Ovary (tissue), 3 donors: ENCODE results near the gene SORL1.

Experiments used
- CTCF ChIP-seq, 3 donors: fragments of 450-650 bp in 2 of 3; fragments of 200-600 bp in 1 of 3; IDR thresholded peaks; one replicate each; pipeline versions ENCODE4 v1.5.1 to v1.8.0; 2016 to 2022; ENCODE audit warnings: antibody characterized with exemption in 3 of 3, mild to moderate bottlenecking in 1 of 3
- POLR2A ChIP-seq: fragments of 450-650 bp; IDR thresholded peaks from one replicate; pipeline ENCODE4 v1.6.1; 2017; ENCODE audit warnings: antibody characterized with exemption, mild to moderate bottlenecking, moderate library complexity
- donor health status: DM: no; HTN: no; CAD: no.

GRCh38 chr11:121530257-121530656 lies 78.1 kb downstream of the SORL1 start:
- TF ChIP-seq CTCF (IDR thresholded peaks at IDR 0.05), result no peak
- TF ChIP-seq POLR2A, result no peak
